Panc1 (cell line): ENCODE measurements around the gene DCUN1D2.

Source experiments
- TF ChIP-seq, protein P1 (sequence below), 2 experiments: IDR thresholded peaks; 2 replicates each; pipeline ENCODE4 v1.6.1; 2011 to 2012; ENCODE audit warnings: low read depth in 2 of 2, control low read depth in 1 of 2, low read length in 1 of 2, mild to moderate bottlenecking in 1 of 2, moderate library complexity in 1 of 2; ENCODE audit not compliant: insufficient read depth in 1 of 2
- TF ChIP-seq, protein P2 (sequence below): fragments of 450-650 bp; IDR thresholded peaks from 2 replicates; pipeline ENCODE4 v1.5.1; 2017; ENCODE audit warnings: mild to moderate bottlenecking

DNA sequence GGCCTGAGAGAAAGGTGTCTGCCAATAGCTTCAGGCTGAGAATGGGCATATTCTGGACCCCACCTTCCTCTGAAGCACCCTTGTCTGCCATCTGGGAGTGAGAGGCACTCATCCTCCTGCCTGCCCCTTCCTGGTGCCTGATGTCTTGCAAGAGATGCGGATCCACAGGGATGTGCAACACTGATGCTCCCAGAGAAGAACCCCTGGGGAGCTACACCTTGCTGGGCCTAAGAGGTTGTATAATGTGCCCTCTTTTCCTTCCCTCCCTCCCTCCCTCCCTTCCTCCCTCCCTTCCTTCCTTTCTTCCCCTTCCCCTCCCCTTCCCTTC is 71.8 kb downstream of the DCUN1D2 start:
- TF ChIP-seq, protein P1, sequence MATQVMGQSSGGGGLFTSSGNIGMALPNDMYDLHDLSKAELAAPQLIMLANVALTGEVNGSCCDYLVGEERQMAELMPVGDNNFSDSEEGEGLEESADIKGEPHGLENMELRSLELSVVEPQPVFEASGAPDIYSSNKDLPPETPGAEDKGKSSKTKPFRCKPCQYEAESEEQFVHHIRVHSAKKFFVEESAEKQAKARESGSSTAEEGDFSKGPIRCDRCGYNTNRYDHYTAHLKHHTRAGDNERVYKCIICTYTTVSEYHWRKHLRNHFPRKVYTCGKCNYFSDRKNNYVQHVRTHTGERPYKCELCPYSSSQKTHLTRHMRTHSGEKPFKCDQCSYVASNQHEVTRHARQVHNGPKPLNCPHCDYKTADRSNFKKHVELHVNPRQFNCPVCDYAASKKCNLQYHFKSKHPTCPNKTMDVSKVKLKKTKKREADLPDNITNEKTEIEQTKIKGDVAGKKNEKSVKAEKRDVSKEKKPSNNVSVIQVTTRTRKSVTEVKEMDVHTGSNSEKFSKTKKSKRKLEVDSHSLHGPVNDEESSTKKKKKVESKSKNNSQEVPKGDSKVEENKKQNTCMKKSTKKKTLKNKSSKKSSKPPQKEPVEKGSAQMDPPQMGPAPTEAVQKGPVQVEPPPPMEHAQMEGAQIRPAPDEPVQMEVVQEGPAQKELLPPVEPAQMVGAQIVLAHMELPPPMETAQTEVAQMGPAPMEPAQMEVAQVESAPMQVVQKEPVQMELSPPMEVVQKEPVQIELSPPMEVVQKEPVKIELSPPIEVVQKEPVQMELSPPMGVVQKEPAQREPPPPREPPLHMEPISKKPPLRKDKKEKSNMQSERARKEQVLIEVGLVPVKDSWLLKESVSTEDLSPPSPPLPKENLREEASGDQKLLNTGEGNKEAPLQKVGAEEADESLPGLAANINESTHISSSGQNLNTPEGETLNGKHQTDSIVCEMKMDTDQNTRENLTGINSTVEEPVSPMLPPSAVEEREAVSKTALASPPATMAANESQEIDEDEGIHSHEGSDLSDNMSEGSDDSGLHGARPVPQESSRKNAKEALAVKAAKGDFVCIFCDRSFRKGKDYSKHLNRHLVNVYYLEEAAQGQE (IDR thresholded peaks at IDR 0.05; ENCODE audit: insufficient read depth in 1 of 2, low read depth in 2 of 2, low read length in 1 of 2), result no peak
- TF ChIP-seq, protein P2, sequence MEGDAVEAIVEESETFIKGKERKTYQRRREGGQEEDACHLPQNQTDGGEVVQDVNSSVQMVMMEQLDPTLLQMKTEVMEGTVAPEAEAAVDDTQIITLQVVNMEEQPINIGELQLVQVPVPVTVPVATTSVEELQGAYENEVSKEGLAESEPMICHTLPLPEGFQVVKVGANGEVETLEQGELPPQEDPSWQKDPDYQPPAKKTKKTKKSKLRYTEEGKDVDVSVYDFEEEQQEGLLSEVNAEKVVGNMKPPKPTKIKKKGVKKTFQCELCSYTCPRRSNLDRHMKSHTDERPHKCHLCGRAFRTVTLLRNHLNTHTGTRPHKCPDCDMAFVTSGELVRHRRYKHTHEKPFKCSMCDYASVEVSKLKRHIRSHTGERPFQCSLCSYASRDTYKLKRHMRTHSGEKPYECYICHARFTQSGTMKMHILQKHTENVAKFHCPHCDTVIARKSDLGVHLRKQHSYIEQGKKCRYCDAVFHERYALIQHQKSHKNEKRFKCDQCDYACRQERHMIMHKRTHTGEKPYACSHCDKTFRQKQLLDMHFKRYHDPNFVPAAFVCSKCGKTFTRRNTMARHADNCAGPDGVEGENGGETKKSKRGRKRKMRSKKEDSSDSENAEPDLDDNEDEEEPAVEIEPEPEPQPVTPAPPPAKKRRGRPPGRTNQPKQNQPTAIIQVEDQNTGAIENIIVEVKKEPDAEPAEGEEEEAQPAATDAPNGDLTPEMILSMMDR, result no peak
